K562 (cell line): Measurements from ENCODE around the gene ADAMTSL3. TPM values are rescaled to one million over a fixed set of nuclear protein-coding genes. Genes with fewer than 3 reads are reported as not detected.

Experiments used
- ATAC-seq: fragments of 200-7000 bp; cut with Tn5 transposase; 3 replicates; pipeline ENCODE4 v1.9.1; 2020; ENCODE audit warnings: moderate library complexity
- BruUV-seq: library from RNA; stranded (reverse); fragments of 400-500 nt; replicated peaks from 2 replicates; lab custom pipeline; 2021; lab: Mats Ljungman, UMichigan
- CTCF ChIA-PET: fragments of 300-600 bp; formaldehyde crosslinking; extraction: SDS; loops from one replicate; lab custom pipeline; 2021; ENCODE audit warnings: low intra/inter-chr PET ratio; lab: Yijun Ruan, JAX
- POLR2A ChIA-PET: fragments of 300-600, 350-650 bp; sonication (Branson Sonifier 250); formaldehyde crosslinking; extraction: SDS; loops from one replicate; lab custom pipeline; 2021; ENCODE audit warnings: antibody characterized with exemption, inconsistent platforms; lab: Yijun Ruan, JAX
- DNase-seq, 4 experiments: peaks; one replicate each; pipeline versions ENCODE4 v3.0.0 to v3.0.0-alpha.2; 2011 to 2018; ENCODE audit warnings: low spot score in 3 of 4, mixed read lengths in 3 of 4; ENCODE audit errors: extremely low read depth in 1 of 4
- FAIRE-seq: peaks from 2 replicates; lab custom pipeline; 2011; peaks lifted over from hg19 to GRCh38; lab: Jason Lieb, UNC
- H2AFZ ChIP-seq: 2 replicates; pipeline ENCODE4 v1.6.0; 2011; ENCODE audit warnings: low read depth, low read length, control low read depth, inconsistent platforms
- H3K27ac ChIP-seq: fragments of 200-600 bp; 3 replicates; pipeline ENCODE4 v1.8.0; 2011; ENCODE audit warnings: low read depth, mild to moderate bottlenecking, control low read depth, inconsistent platforms, low read length, moderate library complexity, mixed read lengths; ENCODE audit errors: extremely low read depth
- H3K27me3 ChIP-seq, 2 experiments: fragments of 300-600 bp in 1 of 2; 2 replicates in 1 of 2; 3 replicates in 1 of 2; pipeline versions ENCODE4 v1.6.0 to v1.8.0; 2011; ENCODE audit warnings: inconsistent platforms in 2 of 2, low read length in 2 of 2, mild to moderate bottlenecking in 1 of 2, mixed read lengths in 1 of 2, moderate library complexity in 1 of 2; ENCODE audit not compliant: control insufficient read depth in 2 of 2, insufficient read depth in 2 of 2
- H3K36me3 ChIP-seq: fragments of 300-600 bp; 3 replicates; pipeline ENCODE4 v1.8.0; 2011; ENCODE audit warnings: mild to moderate bottlenecking, low read length, inconsistent platforms; ENCODE audit not compliant: control insufficient read depth, insufficient read depth
- H3K4me1 ChIP-seq, 2 experiments: fragments of 200-600 bp in 1 of 2; replicated peaks in 1 of 2; 2 replicates in 1 of 2; 3 replicates in 1 of 2; pipeline versions ENCODE4 v1.5.1 to v1.8.0; 2011; ENCODE audit warnings: inconsistent platforms in 2 of 2, low read length in 2 of 2, mild to moderate bottlenecking in 1 of 2, mixed read lengths in 1 of 2, moderate library complexity in 1 of 2; ENCODE audit not compliant: control insufficient read depth in 2 of 2, insufficient read depth in 2 of 2
- H3K4me2 ChIP-seq: 2 replicates; pipeline ENCODE4 v1.6.1; 2011; ENCODE audit warnings: low read length, control low read depth, inconsistent platforms, mixed read lengths; ENCODE audit not compliant: insufficient read depth
- H3K4me3 ChIP-seq: fragments of 200-600 bp; sonication (generic), shearing (Covaris generic); 2 replicates; pipeline ENCODE4 v1.5.1; 2016; ENCODE audit warnings: control low read depth, inconsistent platforms
- H3K79me2 ChIP-seq: fragments of 200-600 bp; 3 replicates; pipeline ENCODE4 v1.8.0; 2011; ENCODE audit warnings: low read length, inconsistent platforms; ENCODE audit not compliant: control insufficient read depth, insufficient read depth
- H3K9ac ChIP-seq, 2 experiments: 2 replicates each; pipeline versions ENCODE4 v1.6.0 to v1.6.1; 2011; ENCODE audit warnings: low read depth in 2 of 2, low read length in 2 of 2, control low read depth in 1 of 2, inconsistent platforms in 1 of 2, mild to moderate bottlenecking in 1 of 2, mixed read lengths in 1 of 2; ENCODE audit not compliant: insufficient read depth in 1 of 2
- H3K9me1 ChIP-seq: one replicate; pipeline ENCODE4 v1.6.0; 2011; ENCODE audit warnings: inconsistent platforms, mild to moderate bottlenecking, low read length, moderate library complexity; ENCODE audit not compliant: control insufficient read depth, insufficient read depth
- H3K9me3 ChIP-seq: replicated peaks from 2 replicates; pipeline ENCODE4 v1.5.1; 2011; ENCODE audit warnings: low read depth, low read length, inconsistent platforms; ENCODE audit not compliant: control insufficient read depth, insufficient read depth
- H4K20me1 ChIP-seq: replicated peaks from 2 replicates; pipeline ENCODE4 v1.6.1; 2011; ENCODE audit warnings: low read length, inconsistent platforms, mixed read lengths; ENCODE audit not compliant: control insufficient read depth, insufficient read depth
- ESRRA ChIP-seq: fragments of 450-650 bp; IDR thresholded peaks from 2 replicates; pipeline ENCODE4 v1.6.1; 2014; ENCODE audit warnings: low read depth, mild to moderate bottlenecking, moderate library complexity, borderline replicate concordance
- HOXB6 ChIP-seq: fragments of 250-450 bp; sonication (Bioruptor Pico); IDR thresholded peaks from 2 replicates; pipeline ENCODE4 v1.5.1; 2022; ENCODE audit warnings: mild to moderate bottlenecking, borderline replicate concordance
- JUN ChIP-seq, 2 experiments: sonication (generic) in 1 of 2; formaldehyde crosslinking in 1 of 2; IDR thresholded peaks; 2 replicates each; pipeline versions ENCODE4 v1.6.1 to v1.8.0; 2012 to 2022; ENCODE audit warnings: borderline replicate concordance in 2 of 2, mild to moderate bottlenecking in 2 of 2, improper control_type of control experiment in 1 of 2, low read depth in 1 of 2, low read length in 1 of 2, missing genetic modification reagents in 1 of 2
- NFIC ChIP-seq: fragments of 450-650 bp; IDR thresholded peaks from 2 replicates; pipeline ENCODE4 v1.6.1; 2017; ENCODE audit warnings: mild to moderate bottlenecking, inconsistent platforms
- PPARD ChIP-seq: fragments of 250-450 bp; sonication (Bioruptor Pico); IDR thresholded peaks from 2 replicates; pipeline ENCODE4 v1.8.0; 2022; ENCODE audit warnings: inconsistent platforms, mild to moderate bottlenecking, moderate library complexity
- PTTG1 ChIP-seq: fragments of 450-650 bp; IDR thresholded peaks from 2 replicates; pipeline ENCODE4 v1.6.1; 2016; ENCODE audit warnings: low read depth, mild to moderate bottlenecking, missing genetic modification characterization, missing compliant biosample characterization
- ZNF76 ChIP-seq: fragments of 250-450 bp; sonication (Bioruptor Pico); IDR thresholded peaks from 2 replicates; pipeline ENCODE4 v1.4.0; 2020; ENCODE audit warnings: mild to moderate bottlenecking, moderate library complexity, borderline replicate concordance
- WGBS: fragments of 100-300 bp; shearing (Covaris generic); methylation state at CpG from one replicate; pipeline ENCODE4 v1.1.6; 2016; ENCODE audit warnings: low coverage, mixed read lengths; ENCODE audit not compliant: insufficient coverage; ENCODE audit errors: missing lambda C conversion rate; 5-methylcytosine and 5-hydroxymethylcytosine counted together
- in situ Hi-C: fragments of 300-500 bp; cut with MboI; formaldehyde crosslinking; loops from 4 replicates; pipeline ENCODE4 v1.15.0; 2018; ENCODE audit warnings: inconsistent platforms, mixed read lengths
- intact Hi-C: fragments of 100-400 bp; cut with micrococcal nuclease; formaldehyde crosslinking; loops from 2 replicates; pipeline ENCODE4 v1.14.2; 2022
- polyA plus RNA-seq, 8 experiments: library from polyadenylated mRNA; depleted of rRNA in 4 of 8; stranded (reverse) in 5 of 8; unstranded in 3 of 8; fragments of >200 nt; fragmentation: Nextera tagmentation in 2 of 8; fragmentation: Illumina TruSeq in 1 of 8; extraction: Ambion mirVana in 2 of 8; extraction: Trizol in 1 of 8; gene quantifications; 2 replicates each; pipeline versions ENCODE4 v1.2.1 to v1.2.3, GENCODE V29; 2011 to 2014; ENCODE audit warnings: inconsistent platforms in 1 of 8, missing spikeins in 1 of 8
- total RNA-seq, 7 experiments: library from RNA; depleted of rRNA in 6 of 7; stranded (reverse); fragments of >200 nt in 6 of 7; fragmentation: Illumina TruSeq in 2 of 7; extraction: Trizol in 2 of 7; gene quantifications; 2 replicates each; pipeline versions ENCODE4 v1.2.1 to v1.2.3, GENCODE V29; 2011 to 2021; ENCODE audit warnings: low replicate concordance in 1 of 7

Gene ADAMTSL3
- total and polyA plus RNA-seq, 9 of the 15 experiments (the other 6 are each of a cell fraction or from before 2014, with no cell fraction given) = 0.01 to 0.18 (median 0.07) TPM; not detected in 3

- TF ChIP-seq NFIC (no peak), ZNF76 (CRISPR knock-in tag) (no peak), ESRRA (no peak), PPARD (CRISPR knock-in tag) (no peak), HOXB6 (CRISPR knock-in tag) (no peak), PTTG1 (tag) (no peak)
These were observed 264.1 kb downstream of the ADAMTSL3 start (continued) for GRCh38 chr15:83918011-83918410.

- Histone ChIP-seq H3K4me1 (no peaks in the 10 kb centered on the region), H3K9ac (no peak overlapping the region), H3K4me3 (no peak overlapping the region), H3K79me2 (no peaks in the 10 kb centered on the region), H3K27me3 (no peaks in the 10 kb centered on the region), H3K4me2 (no peak overlapping the region), H2AFZ (no peak overlapping the region), H3K36me3 (no peaks in the 10 kb centered on the region), H3K9me1 (no peaks in the 10 kb centered on the region), H3K9me3 (no peaks in the 10 kb centered on the region), H4K20me1 (no peaks in the 10 kb centered on the region), H3K27ac (no peak overlapping the region)
- FAIRE-seq = no peak
- in situ Hi-C loops = no loop called here
- 2% methylated on average over 5 of the region's 5 CpGs for WGBS
- CTCF ChIA-PET = no interaction called here
- DNase-seq = no peak
- POLR2A ChIA-PET = no interaction called here
- ATAC-seq = no peak
- BruUV-seq = no TSS peak
- intact Hi-C loops = no loop called here
- no peak for TF ChIP-seq JUN (IDR thresholded peaks at IDR 0.05; ENCODE audit: borderline replicate concordance, low read depth, low read length)
- no peak for TF ChIP-seq JUN (CRISPR knock-in tag; IDR thresholded peaks at IDR 0.05; ENCODE audit: borderline replicate concordance)
These were observed 265.5 kb downstream of the ADAMTSL3 start for GRCh38 chr15:83919319-83919830.
